Nephron progenitor cell (in vitro differentiated cells): ENCODE results near the gene MAPK8IP3.

Experiments used
- DNase-seq: peaks from one replicate; pipeline ENCODE4 v3.0.0; 2021
- H3K27ac Mint-ChIP-seq: 2 replicates; pipeline ENCODE4 v1.8.0; 2021; ENCODE audit warnings: mild to moderate bottlenecking, moderate library complexity, mixed read lengths
- H3K27me3 Mint-ChIP-seq: 2 replicates; pipeline ENCODE4 v1.8.0; 2021; ENCODE audit warnings: mild to moderate bottlenecking, low read depth, mixed read lengths; ENCODE audit not compliant: poor library complexity
- H3K36me3 Mint-ChIP-seq: 2 replicates; pipeline ENCODE4 v1.8.0; 2021; ENCODE audit warnings: low read depth, mixed read lengths
- H3K4me1 Mint-ChIP-seq: 2 replicates; pipeline ENCODE4 v1.8.0; 2021; ENCODE audit warnings: mixed read lengths
- H3K4me3 Mint-ChIP-seq: 2 replicates; pipeline ENCODE4 v1.8.0; 2021; ENCODE audit warnings: mild to moderate bottlenecking, moderate library complexity, mixed read lengths
- H3K9me3 Mint-ChIP-seq: 2 replicates; pipeline ENCODE4 v1.8.0; 2021; ENCODE audit warnings: mild to moderate bottlenecking, moderate library complexity, mixed read lengths
- CTCF ChIP-seq: fragments of 200-600 bp; sonication (generic); IDR thresholded peaks from 2 replicates; pipeline ENCODE4 v1.5.0; 2021; ENCODE audit warnings: antibody characterized with exemption

The MAPK8IP3 gene

GRCh38 chr16:1780677-1781072 is 74.7 kb downstream of the MAPK8IP3 start:
- peaks cover 27% of the 10 kb centered on the region for H3K4me1 Mint-ChIP-seq
- no peak for TF ChIP-seq CTCF
- DNase-seq = no peak
- H3K4me3 Mint-ChIP-seq = peak overlapping the region; percentile 88
- H3K9me3 Mint-ChIP-seq = no peaks in the 10 kb centered on the region
- no peak overlapping the region for H3K27ac Mint-ChIP-seq
- no peaks in the 10 kb centered on the region for H3K27me3 Mint-ChIP-seq
- H3K36me3 Mint-ChIP-seq = peaks cover 4% of the 10 kb centered on the region

- H3K9me3 Mint-ChIP-seq = no peaks in the 10 kb centered on the region
- peak overlapping the region; percentile 88 for H3K4me3 Mint-ChIP-seq
- H3K27me3 Mint-ChIP-seq = no peaks in the 10 kb centered on the region
- DNase-seq = peak; percentile 1
- TF ChIP-seq CTCF = no peak
- peaks cover 4% of the 10 kb centered on the region for H3K36me3 Mint-ChIP-seq
- H3K27ac Mint-ChIP-seq = no peak overlapping the region
- peaks cover 27% of the 10 kb centered on the region for H3K4me1 Mint-ChIP-seq
Measured at GRCh38 chr16:1781254-1781653, 75.3 kb downstream of the MAPK8IP3 start.

- peak; percentile 61 for DNase-seq
- H3K9me3 Mint-ChIP-seq = no peaks in the 10 kb centered on the region
- H3K27ac Mint-ChIP-seq = peak overlapping the region; percentile 64
- H3K4me3 Mint-ChIP-seq = peak overlapping the region; percentile 96
- TF ChIP-seq CTCF = no peak
- peaks cover 27% of the 10 kb centered on the region for H3K4me1 Mint-ChIP-seq
- peaks cover 4% of the 10 kb centered on the region for H3K36me3 Mint-ChIP-seq
- no peaks in the 10 kb centered on the region for H3K27me3 Mint-ChIP-seq
Measured at GRCh38 chr16:1781758-1782407, 75.9 kb downstream of the MAPK8IP3 start.

- Mint-ChIP-seq H3K9me3 (no peaks in the 10 kb centered on the region), H3K4me3 (peak within 1 kb of the TSS; percentile 96), H3K27ac (peak within 1 kb of the TSS; percentile 95), H3K36me3 (peaks cover 4% of the 10 kb centered on the region), H3K27me3 (no peaks in the 10 kb centered on the region), H3K4me1 (peaks cover 27% of the 10 kb centered on the region)
- peak; percentile 97 for DNase-seq
- no peak for TF ChIP-seq CTCF
Measured at GRCh38 chr16:1782408-1783264, 76.6 kb downstream of the MAPK8IP3 start, which contains the start of the genes NUBP2 and SPSB3. Gene NUBP2 (plus strand): TSS chr16:1782960. CDS start chr16:1783021, 61 bp downstream. Gene SPSB3 (minus strand): TSS chr16:1782571. CDS start chr16:1781483, 1,088 bp downstream.

- TF ChIP-seq CTCF = no peak
- Mint-ChIP-seq H3K27me3 (no peaks in the 10 kb centered on the region), H3K36me3 (peaks cover 4% of the 10 kb centered on the region), H3K27ac (no peak overlapping the region), H3K9me3 (no peaks in the 10 kb centered on the region), H3K4me3 (peak overlapping the region; percentile 68), H3K4me1 (peaks cover 27% of the 10 kb centered on the region)
- peak; percentile 3 for DNase-seq
Measured at GRCh38 chr16:1784977-1785845, 79.2 kb downstream of the MAPK8IP3 start.
